Right lobe of liver (tissue), 4 donors: ENCODE measurements around the gene SH3RF2.

Source experiments
- CTCF ChIP-seq, 4 donors: fragments of 200-600 bp in 3 of 4; fragments of 450-650 bp in 1 of 4; IDR thresholded peaks; one replicate each; pipeline versions ENCODE4 v1.5.1 to v1.8.0; 2016 to 2022; ENCODE audit warnings: antibody characterized with exemption in 4 of 4, mild to moderate bottlenecking in 2 of 4
- POLR2A ChIP-seq: fragments of 450-650 bp; IDR thresholded peaks from one replicate; pipeline ENCODE4 v1.6.1; 2017; ENCODE audit warnings: antibody characterized with exemption, mild to moderate bottlenecking
- donor health status: DM: no; HTN: no; CAD: no.
- donor health status: DM: no; HTN: no; CAD: no.
- donor health status: DM: no; HTN: yes; CAD: no.

GRCh38 chr5:145983446-145983845 is 47.1 kb downstream of the SH3RF2 start:
- no peak for TF ChIP-seq POLR2A
- no peak for TF ChIP-seq CTCF (IDR thresholded peaks at IDR 0.05)
